ENCODE data around the gene FGF21.

- TF ChIP-seq YY1 (IDR thresholded peaks at IDR 0.05; ENCODE audit: insufficient read depth, insufficient read length), result no peak
- TF ChIP-seq ZNF274 (IDR thresholded peaks at IDR 0.05; ENCODE audit: low read depth, low read length), result no peak
Measured at GRCh38 chr19:48745208-48745995, 9.9 kb upstream of the FGF21 start.

All from NT2/D1 (cell line).